ENCODE measurements around the gene SNRNP200. TPM values are rescaled to one million over a fixed set of nuclear protein-coding genes. Genes with fewer than 3 reads are reported as not detected.
A peak's percentile ranks its signal among the peaks of the same experiment; 100 is the strongest.

The SNRNP200 gene
- total RNA-seq, 6 experiments from 2014 or later, result 88.0 to 106 (median 93.3) TPM

GRCh38 chr2:96243843-96244242, 61.5 kb downstream of the SNRNP200 start:
- Mint-ChIP-seq H3K4me1 (ENCODE audit: low read depth) (peaks cover 59% of the 10 kb centered on the region), H3K4me3 (no peak overlapping the region), H3K27ac (no peak overlapping the region), H3K27me3 (ENCODE audit: insufficient read depth) (peaks cover 1% of the 10 kb centered on the region), H3K9me3 (peaks cover 7% of the 10 kb centered on the region), H3K36me3 (ENCODE audit: low read depth) (peaks cover 20% of the 10 kb centered on the region)
- no peak for TF ChIP-seq CTCF (IDR thresholded peaks at IDR 0.05)
- no peak for DNase-seq

GRCh38 chr2:96241900-96242611, 63.3 kb downstream of the SNRNP200 start:
- peak; percentile 97 for DNase-seq
- no peak for TF ChIP-seq CTCF (IDR thresholded peaks at IDR 0.05)
- Mint-ChIP-seq H3K27ac (peak overlapping the region; percentile 89), H3K36me3 (ENCODE audit: low read depth) (peaks cover 19% of the 10 kb centered on the region), H3K27me3 (ENCODE audit: insufficient read depth) (peaks cover 1% of the 10 kb centered on the region), H3K9me3 (peaks cover 7% of the 10 kb centered on the region), H3K4me1 (ENCODE audit: low read depth) (peaks cover 48% of the 10 kb centered on the region), H3K4me3 (peak overlapping the region; percentile 67)

- Mint-ChIP-seq H3K9me3 (peaks cover 7% of the 10 kb centered on the region), H3K27me3 (ENCODE audit: insufficient read depth) (peaks cover 1% of the 10 kb centered on the region)
Observed at GRCh38 chr2:96241227-96241626, 64.1 kb downstream of the SNRNP200 start.

GRCh38 chr2:96240341-96241038, 64.9 kb downstream of the SNRNP200 start:
- Mint-ChIP-seq H3K27ac (peak overlapping the region; percentile 89), H3K4me1 (ENCODE audit: low read depth) (peaks cover 32% of the 10 kb centered on the region), H3K4me3 (no peak overlapping the region), H3K36me3 (ENCODE audit: low read depth) (peaks cover 7% of the 10 kb centered on the region), H3K9me3 (peaks cover 3% of the 10 kb centered on the region), H3K27me3 (ENCODE audit: insufficient read depth) (peaks cover 1% of the 10 kb centered on the region)
- no peak for TF ChIP-seq CTCF (IDR thresholded peaks at IDR 0.05)
- no peak for DNase-seq

More at GRCh38 chr2:96241227-96241626, 64.1 kb downstream of the SNRNP200 start:
- 0 out of 2 replicates have a peak, but pooled peaks have one; percentile 15 for TF ChIP-seq CTCF (IDR thresholded peaks at IDR 0.05)
- peaks cover 39% of the 10 kb centered on the region for H3K4me1 Mint-ChIP-seq (ENCODE audit: low read depth)
- DNase-seq, result no peak
- H3K27ac Mint-ChIP-seq, result peak overlapping the region; percentile 89
- H3K4me3 Mint-ChIP-seq, result no peak overlapping the region
- H3K36me3 Mint-ChIP-seq (ENCODE audit: low read depth), result peaks cover 15% of the 10 kb centered on the region

- Mint-ChIP-seq H3K27me3 (ENCODE audit: insufficient read depth) (peaks cover 1% of the 10 kb centered on the region; the same call in 1 of the 2 replicates), H3K4me1 (ENCODE audit: low read depth) (peaks cover 30% of the 10 kb centered on the region), H3K36me3 (ENCODE audit: low read depth) (peaks cover 3% of the 10 kb centered on the region; the same call in 1 of the 2 replicates), H3K4me3 (no peak overlapping the region), H3K9me3 (no peaks in the 10 kb centered on the region), H3K27ac (no peak overlapping the region)
- TF ChIP-seq CTCF (IDR thresholded peaks at IDR 0.05), result no peak
- DNase-seq, result no peak
Observed at GRCh38 chr2:96239745-96240264, 65.5 kb downstream of the SNRNP200 start.

All from HFFc6 (cell line).